H9 (cell line): ENCODE data around the gene OPN1MW. TPM values are rescaled to one million over a fixed set of nuclear protein-coding genes. Genes with fewer than 3 reads are reported as not detected.

ENCODE experiments used
- DNase-seq: peaks from one replicate; pipeline ENCODE4 v3.0.0-alpha.2; 2017
- H2AFZ ChIP-seq: one replicate; pipeline ENCODE4 v1.6.1; 2013; ENCODE audit warnings: mild to moderate bottlenecking, low read length, control low read depth, moderate library complexity
- H2AK5ac ChIP-seq: 2 replicates; pipeline ENCODE4 v1.6.1; 2013; ENCODE audit warnings: low read length, control low read depth, mixed read lengths; ENCODE audit not compliant: insufficient read length
- H2BK120ac ChIP-seq: one replicate; pipeline ENCODE4 v1.6.1; 2013; ENCODE audit warnings: low read depth, mild to moderate bottlenecking, low read length, control low read depth, inconsistent platforms; ENCODE audit not compliant: poor library complexity, severe bottlenecking
- H2BK12ac ChIP-seq: 2 replicates; pipeline ENCODE4 v1.6.1; 2013; ENCODE audit warnings: low read length, control low read depth, mixed read lengths, low read depth; ENCODE audit not compliant: insufficient read length
- H2BK15ac ChIP-seq: 2 replicates; pipeline ENCODE4 v1.6.1; 2013; ENCODE audit warnings: low read depth, low read length, control low read depth
- H2BK20ac ChIP-seq: one replicate; pipeline ENCODE4 v1.6.1; 2013; ENCODE audit warnings: low read depth, mild to moderate bottlenecking, low read length, control low read depth, inconsistent platforms; ENCODE audit not compliant: poor library complexity, severe bottlenecking
- H2BK5ac ChIP-seq: 2 replicates; pipeline ENCODE4 v1.6.1; 2013; ENCODE audit warnings: low read length, control low read depth, mixed read lengths; ENCODE audit not compliant: insufficient read length
- H3K14ac ChIP-seq: 2 replicates; pipeline ENCODE4 v1.6.1; 2013; ENCODE audit warnings: low read length, control low read depth; ENCODE audit not compliant: insufficient read depth
- H3K18ac ChIP-seq: 2 replicates; pipeline ENCODE4 v1.6.1; 2013; ENCODE audit warnings: low read depth, mild to moderate bottlenecking, mixed read lengths, low read length, control low read depth; ENCODE audit not compliant: insufficient read length
- H3K23ac ChIP-seq: 2 replicates; pipeline ENCODE4 v1.6.1; 2013; ENCODE audit warnings: low read length, control low read depth, mixed read lengths, low read depth; ENCODE audit not compliant: insufficient read length
- H3K23me2 ChIP-seq: 2 replicates; pipeline ENCODE4 v1.6.1; 2013; ENCODE audit warnings: low read depth, mild to moderate bottlenecking, mixed read lengths, low read length, control low read depth; ENCODE audit not compliant: insufficient read length, poor library complexity, severe bottlenecking
- H3K27ac ChIP-seq: 2 replicates; pipeline ENCODE4 v1.5.1; 2013; ENCODE audit warnings: low read length, control low read depth, mixed read lengths, low read depth; ENCODE audit not compliant: insufficient read length
- H3K27me3 ChIP-seq: 2 replicates; pipeline ENCODE4 v1.6.1; 2013; ENCODE audit warnings: low read length, control low read depth, inconsistent platforms; ENCODE audit not compliant: insufficient read depth
- H3K4ac ChIP-seq: 2 replicates; pipeline ENCODE4 v1.6.1; 2013; ENCODE audit warnings: low read depth, mild to moderate bottlenecking, control low read depth, inconsistent platforms, low read length, moderate library complexity
- H3K4me1 ChIP-seq: 2 replicates; pipeline ENCODE4 v1.6.1; 2013; ENCODE audit warnings: low read length, control low read depth, inconsistent platforms; ENCODE audit not compliant: insufficient read depth
- H3K4me2 ChIP-seq: 2 replicates; pipeline ENCODE4 v1.6.1; 2013; ENCODE audit warnings: low read length, control low read depth, mixed read lengths; ENCODE audit not compliant: insufficient read length, insufficient read depth
- H3K56ac ChIP-seq: 2 replicates; pipeline ENCODE4 v1.6.1; 2013; ENCODE audit warnings: low read depth, mild to moderate bottlenecking, mixed read lengths, low read length, control low read depth; ENCODE audit not compliant: insufficient read length
- H3K79me1 ChIP-seq: 2 replicates; pipeline ENCODE4 v1.6.1; 2013; ENCODE audit warnings: low read depth, mild to moderate bottlenecking, moderate library complexity, low read length, control low read depth, inconsistent platforms; ENCODE audit not compliant: insufficient read depth, poor library complexity, severe bottlenecking
- H3K79me2 ChIP-seq: 2 replicates; pipeline ENCODE4 v1.6.1; 2013; ENCODE audit warnings: low read length, control low read depth, inconsistent platforms; ENCODE audit not compliant: insufficient read depth
- H3K9ac ChIP-seq: 2 replicates; pipeline ENCODE4 v1.6.1; 2013; ENCODE audit warnings: low read length, control low read depth, mixed read lengths; ENCODE audit not compliant: insufficient read length; ENCODE audit errors: extremely low read depth
- H3K9me3 ChIP-seq: one replicate; pipeline ENCODE4 v1.6.1; 2013; ENCODE audit warnings: low read depth, low read length, inconsistent platforms; ENCODE audit not compliant: control insufficient read depth
- H3T11ph ChIP-seq: one replicate; pipeline ENCODE4 v1.6.1; 2013; ENCODE audit warnings: mild to moderate bottlenecking, low read length, control low read depth, inconsistent platforms
- H4K20me1 ChIP-seq: one replicate; pipeline ENCODE4 v1.6.1; 2013; ENCODE audit not compliant: control insufficient read depth, insufficient read length, insufficient read depth
- H4K5ac ChIP-seq: 2 replicates; pipeline ENCODE4 v1.6.1; 2013; ENCODE audit warnings: low read depth, mild to moderate bottlenecking, mixed read lengths, low read length, control low read depth; ENCODE audit not compliant: insufficient read length
- H4K8ac ChIP-seq: replicated peaks from 2 replicates; pipeline ENCODE4 v1.6.1; 2013; ENCODE audit warnings: low read length, control low read depth, mixed read lengths, low read depth; ENCODE audit not compliant: insufficient read length
- H4K91ac ChIP-seq: 2 replicates; pipeline ENCODE4 v1.6.1; 2013; ENCODE audit warnings: low read depth, mild to moderate bottlenecking, moderate library complexity, mixed read lengths, low read length, control low read depth; ENCODE audit not compliant: insufficient read length
- H3K27ac Mint-ChIP-seq, 3 experiments: 2 replicates in 2 of 3; 3 replicates in 1 of 3; pipeline ENCODE4 v1.8.0; 2020 to 2021; ENCODE audit warnings: mixed read lengths in 3 of 3, mild to moderate bottlenecking in 1 of 3, moderate library complexity in 1 of 3
- H3K27me3 Mint-ChIP-seq: 2 replicates; pipeline ENCODE4 v1.8.0; 2021; ENCODE audit warnings: low read depth, mild to moderate bottlenecking, moderate library complexity, mixed read lengths
- H3K36me3 Mint-ChIP-seq, 3 experiments: 2 replicates in 2 of 3; 3 replicates in 1 of 3; pipeline ENCODE4 v1.8.0; 2020 to 2021; ENCODE audit warnings: low read depth in 3 of 3, mixed read lengths in 3 of 3; ENCODE audit not compliant: insufficient read depth in 1 of 3
- H3K4me1 Mint-ChIP-seq, 2 experiments: 2 replicates each; pipeline ENCODE4 v1.8.0; 2020; ENCODE audit warnings: mixed read lengths in 2 of 2
- H3K4me3 Mint-ChIP-seq, 2 experiments: 2 replicates in 1 of 2; 3 replicates in 1 of 2; pipeline ENCODE4 v1.8.0; 2020 to 2021; ENCODE audit warnings: mild to moderate bottlenecking in 2 of 2, mixed read lengths in 2 of 2, moderate library complexity in 1 of 2
- H3K9me3 Mint-ChIP-seq, 2 experiments: 2 replicates in 1 of 2; 3 replicates in 1 of 2; pipeline ENCODE4 v1.8.0; 2020; ENCODE audit warnings: mild to moderate bottlenecking in 2 of 2, mixed read lengths in 2 of 2, moderate library complexity in 1 of 2
- CTCF ChIP-seq: fragments of 200-600 bp; sonication (generic); conservative IDR thresholded peaks from 3 replicates; pipeline ENCODE4 v1.8.0; 2021; ENCODE audit warnings: antibody characterized with exemption, mild to moderate bottlenecking
- WGBS: extraction: QIAGEN DNeasy Blood & Tissue Kit; methylation state at CpG from one replicate; pipeline ENCODE4 v1.1.7; 2013; ENCODE audit warnings: missing lambda C conversion rate, low lambda C conversion rate, mixed read lengths; ENCODE audit not compliant: insufficient read length; ENCODE audit errors: extremely low coverage; 5-methylcytosine and 5-hydroxymethylcytosine counted together
- total RNA-seq: library from RNA; stranded (reverse); gene quantifications from 2 replicates; pipeline ENCODE4 v1.2.1, GENCODE V29; 2021

Gene OPN1MW
- total RNA-seq, 1 experiment from 2014 or later = not detected

GRCh38 chrX:154138857-154139256 lies 43.5 kb upstream of the OPN1MW start:
- peaks cover 0 to 14% (median 5%) of the 10 kb centered on the region in 3 experiments; a peak in 5 of 7 replicates for H3K36me3 Mint-ChIP-seq
- Histone ChIP-seq H2AFZ (no peak overlapping the region), H3K27ac (no peak overlapping the region), H3K4me1 (no peaks in the 10 kb centered on the region), H3K9ac (no peak overlapping the region), H3K23ac (no peak overlapping the region), H2AK5ac (no peak overlapping the region), H3K9me3 (peaks cover 41% of the 10 kb centered on the region), H4K91ac (no peak overlapping the region), H4K5ac (no peak overlapping the region), H3K4me2 (no peak overlapping the region), H4K8ac (no peak overlapping the region), H3T11ph (no peak overlapping the region), H3K4ac (no peak overlapping the region), H2BK20ac (no peak overlapping the region), H2BK15ac (no peak overlapping the region), H3K56ac (no peak overlapping the region), H3K14ac (no peak overlapping the region), H2BK120ac (no peak overlapping the region), H2BK12ac (no peak overlapping the region), H3K79me1 (no peaks in the 10 kb centered on the region), H3K23me2 (no peaks in the 10 kb centered on the region), H3K79me2 (no peaks in the 10 kb centered on the region), H3K27me3 (no peaks in the 10 kb centered on the region), H4K20me1 (no peaks in the 10 kb centered on the region), H2BK5ac (no peak overlapping the region), H3K18ac (no peak overlapping the region)
- peaks cover 0 to 3% of the 10 kb centered on the region in 2 experiments; a peak in 1 of 4 replicates for H3K4me1 Mint-ChIP-seq
- no CpG with 5 or more reads among the region's 10 CpGs for WGBS
- H3K27me3 Mint-ChIP-seq = peaks cover 37% of the 10 kb centered on the region
- peaks cover 82 to 87% of the 10 kb centered on the region in 2 experiments for H3K9me3 Mint-ChIP-seq
- H3K27ac Mint-ChIP-seq = no peak overlapping the region
- no peak for TF ChIP-seq CTCF
- no peak overlapping the region; a peak in 2 of 5 replicates for H3K4me3 Mint-ChIP-seq
- DNase-seq = no peak
